NCI-H82 (cell line): Measurements from ENCODE around the gene PTRH1.

Source experiments
- DNase-seq: peaks from one replicate; lab custom pipeline; 2025; lab: John Stamatoyannopoulos, UW

The PTRH1 gene

DNA sequence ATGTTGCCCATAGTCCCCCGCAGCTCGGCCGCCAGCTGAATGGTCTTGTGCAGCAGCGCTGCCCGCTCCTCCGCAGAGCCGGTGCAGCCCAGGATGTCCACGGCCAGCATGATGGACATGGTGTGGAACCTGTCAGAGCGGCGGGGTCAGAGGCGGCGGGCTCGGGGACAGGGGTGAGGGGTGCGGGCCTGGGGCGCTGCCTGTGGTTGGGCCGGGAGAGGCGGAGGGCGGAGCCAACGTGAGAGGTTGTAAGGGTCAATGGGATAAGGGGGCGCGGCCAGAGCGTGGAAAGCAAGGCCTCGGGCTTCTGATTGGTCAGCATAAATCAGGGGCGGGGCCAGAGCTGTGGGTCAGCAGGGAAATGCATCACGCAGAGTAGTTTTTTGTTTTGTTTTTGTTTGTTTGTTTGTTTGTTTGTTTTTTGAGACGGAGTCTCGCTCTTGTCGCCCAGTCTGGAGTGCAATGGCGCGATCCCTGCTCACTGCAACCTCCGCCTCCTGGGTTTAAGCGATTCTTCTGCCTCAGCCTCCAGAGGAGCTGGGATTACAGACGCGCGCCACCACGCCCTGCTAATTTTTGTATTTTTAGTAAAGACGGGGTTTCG, 26.5 kb upstream of the PTRH1 start:
- DNase-seq, result peak; percentile 76

DNA sequence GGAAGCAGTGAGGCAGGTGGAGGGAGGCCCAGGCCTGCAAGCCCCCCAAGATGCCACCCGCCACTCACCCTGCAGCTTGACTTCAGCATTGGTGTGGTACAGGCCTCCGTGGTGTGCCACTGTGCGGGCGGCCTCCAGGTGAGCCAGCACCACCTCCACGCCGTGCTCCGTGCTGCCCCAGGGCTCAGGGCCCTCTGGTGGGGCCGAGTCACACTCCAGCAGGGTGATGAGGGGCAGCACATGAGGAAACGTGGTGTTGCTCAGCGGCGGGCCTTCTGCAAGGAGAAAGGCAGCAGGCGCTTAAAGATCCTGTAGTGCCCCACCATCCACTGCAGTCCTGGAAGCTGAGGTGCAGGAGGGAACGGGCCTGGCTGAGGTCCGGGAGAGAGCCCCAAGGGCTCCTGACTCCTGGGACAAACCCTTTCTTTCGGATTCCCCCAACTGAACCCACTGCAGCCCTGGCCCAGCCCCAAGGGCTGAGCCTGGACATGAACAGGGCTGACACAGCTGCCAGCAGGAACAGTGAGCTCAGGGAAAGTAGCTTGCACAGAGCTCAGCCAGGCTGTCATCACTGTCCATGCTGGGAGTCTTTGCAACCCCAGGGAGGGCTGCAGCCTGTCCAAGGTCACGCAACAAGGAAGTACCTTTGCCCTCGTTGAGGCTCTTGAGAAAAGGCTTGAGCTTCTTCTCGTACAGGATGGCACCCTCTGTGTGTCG, 24.3 kb upstream of the PTRH1 start:
- no peak for DNase-seq

GRCh38 chr9:127738666-127739065, 23.2 kb upstream of the PTRH1 start:
- no peak for DNase-seq

- DNase-seq, result peak; percentile 34
Measured at GRCh38 chr9:127735530-127736185, 20.2 kb upstream of the PTRH1 start.

DNA sequence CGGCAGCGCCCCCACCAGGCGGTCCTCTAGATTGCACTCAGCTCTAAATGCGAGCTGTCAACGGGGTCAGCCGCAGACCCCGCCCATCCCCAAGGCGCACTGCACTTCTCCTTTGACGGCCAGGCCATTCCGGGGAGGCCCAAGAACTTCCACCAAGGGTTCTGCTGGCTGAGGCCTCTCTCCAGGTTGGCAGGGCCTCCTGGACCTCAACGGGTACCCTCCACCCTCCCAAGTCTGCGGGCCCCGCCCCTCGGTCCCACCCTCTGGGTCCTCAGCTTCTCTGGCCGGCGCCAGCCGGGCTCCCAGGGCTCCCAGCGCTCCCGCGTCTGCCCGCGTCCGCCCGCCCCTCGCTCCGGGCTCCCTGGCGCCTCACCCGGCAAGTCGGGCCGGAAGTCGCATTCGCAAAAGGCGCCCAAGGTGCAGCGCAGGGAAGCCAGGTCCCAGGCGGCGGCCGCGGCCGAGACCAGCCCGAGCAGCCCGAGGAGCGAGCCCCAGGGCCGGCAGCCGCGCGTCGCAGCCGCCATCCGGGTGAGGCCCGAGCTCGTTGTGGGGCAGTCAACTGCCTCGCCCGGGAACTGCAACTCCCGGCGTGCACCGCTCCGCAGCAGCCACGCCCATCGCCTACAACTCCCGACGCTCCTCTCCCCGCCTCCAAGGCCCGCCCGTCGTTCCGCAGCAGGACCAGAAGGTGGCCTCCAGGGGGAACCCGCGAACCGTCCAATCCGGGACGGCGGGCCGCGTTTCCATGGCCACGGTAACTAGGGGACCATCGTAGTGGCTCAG, 19.5 kb upstream of the PTRH1 start, which contains the start of gene TOR2A:
Gene TOR2A (minus strand): TSS at position 548 of the 783 bp plus-strand sequence. CDS start 24 bp downstream, at position 524.
- peak; percentile 98 for DNase-seq

DNA sequence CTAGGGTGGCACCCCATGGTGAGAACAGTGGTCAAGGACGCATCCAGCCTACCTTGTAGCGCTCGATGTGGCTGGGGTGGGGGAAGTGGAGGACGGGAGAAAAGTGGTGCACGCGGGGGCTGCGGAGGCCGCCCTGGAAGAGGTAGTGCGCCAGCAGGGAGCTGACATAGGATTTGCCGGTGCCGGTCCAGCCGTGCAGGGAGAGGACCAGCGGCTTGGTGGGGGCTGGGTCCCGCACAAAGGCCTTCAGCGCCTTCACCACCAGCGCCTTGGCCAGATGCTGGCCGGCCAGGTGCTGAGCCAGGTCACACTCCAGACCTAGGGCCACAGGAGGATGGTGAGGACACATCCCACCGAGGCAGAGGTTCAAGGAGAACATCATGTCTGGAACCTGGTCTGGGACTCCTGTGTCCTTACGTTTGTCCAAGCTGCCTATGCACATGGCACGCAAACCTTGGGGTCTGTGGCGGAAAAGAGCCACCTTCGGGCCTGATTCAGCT, 18.8 kb upstream of the PTRH1 start:
- no peak for DNase-seq

DNA sequence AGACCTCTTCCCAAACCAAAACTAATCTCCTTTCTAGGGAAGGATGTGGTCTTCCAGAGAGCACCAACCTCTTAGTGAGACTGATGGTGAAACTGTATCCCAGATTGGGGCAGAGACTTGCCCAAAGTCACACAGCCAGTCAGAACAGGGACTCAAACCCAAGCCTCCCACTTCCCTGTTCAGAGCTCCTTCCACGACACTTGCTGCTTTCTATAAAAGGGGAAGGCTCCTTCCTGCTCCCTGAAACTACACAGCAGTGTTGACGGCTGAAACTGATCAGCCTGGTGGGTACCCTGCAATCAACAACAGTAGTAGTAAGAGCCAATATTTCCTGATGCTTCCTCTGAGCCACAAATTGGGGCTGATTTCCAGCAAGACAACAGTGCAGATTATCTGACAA, 18.2 kb upstream of the PTRH1 start:
- no peak for DNase-seq

DNA sequence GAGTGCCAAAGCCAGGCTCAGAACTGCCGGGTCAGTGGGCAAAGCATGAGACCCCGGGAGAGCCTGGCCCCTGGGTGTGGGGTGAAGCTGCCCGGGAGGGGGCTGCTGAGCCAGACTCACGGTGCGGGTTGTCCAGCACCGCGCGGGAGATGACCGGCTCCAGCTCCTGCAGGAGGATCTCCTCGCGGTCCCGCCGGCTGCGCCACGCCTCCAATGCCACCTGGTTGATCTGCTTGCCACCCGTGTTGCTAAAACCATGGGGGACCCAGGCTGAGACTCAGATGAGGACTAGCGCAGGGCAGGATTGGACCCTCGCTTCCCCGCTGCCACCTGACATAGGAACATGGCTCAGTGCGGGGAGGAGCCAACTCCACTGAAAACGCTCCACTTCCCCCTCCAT, 17.0 kb upstream of the PTRH1 start:
- DNase-seq, result no peak

GRCh38 chr9:127731938-127732337, 16.5 kb upstream of the PTRH1 start:
- DNase-seq, result no peak

- no peak for DNase-seq
Measured at GRCh38 chr9:127730799-127731410, 15.4 kb upstream of the PTRH1 start.

DNA sequence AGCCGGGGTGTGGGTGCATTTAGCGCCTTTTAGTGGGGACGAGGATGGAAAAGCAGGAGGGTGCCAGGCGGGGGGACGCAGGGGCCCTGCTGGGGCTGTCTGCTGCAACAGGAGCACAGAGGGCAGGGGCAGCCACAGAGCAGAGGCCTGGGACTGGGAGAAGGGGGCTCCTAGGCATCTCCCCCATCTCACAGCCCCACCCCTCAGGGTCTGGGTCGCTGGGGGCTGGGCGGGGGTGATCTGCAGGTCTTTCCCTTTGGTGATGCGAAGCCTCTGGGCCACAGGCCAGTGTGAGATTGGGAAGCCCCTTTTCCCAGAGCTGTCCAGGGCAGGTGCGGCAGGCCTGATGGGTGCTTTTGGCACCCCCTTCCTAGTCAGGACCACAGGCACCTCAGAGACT, 14.8 kb upstream of the PTRH1 start:
- no peak for DNase-seq

- DNase-seq, result no peak
Measured at GRCh38 chr9:127729522-127730256, 14.2 kb upstream of the PTRH1 start.

DNA sequence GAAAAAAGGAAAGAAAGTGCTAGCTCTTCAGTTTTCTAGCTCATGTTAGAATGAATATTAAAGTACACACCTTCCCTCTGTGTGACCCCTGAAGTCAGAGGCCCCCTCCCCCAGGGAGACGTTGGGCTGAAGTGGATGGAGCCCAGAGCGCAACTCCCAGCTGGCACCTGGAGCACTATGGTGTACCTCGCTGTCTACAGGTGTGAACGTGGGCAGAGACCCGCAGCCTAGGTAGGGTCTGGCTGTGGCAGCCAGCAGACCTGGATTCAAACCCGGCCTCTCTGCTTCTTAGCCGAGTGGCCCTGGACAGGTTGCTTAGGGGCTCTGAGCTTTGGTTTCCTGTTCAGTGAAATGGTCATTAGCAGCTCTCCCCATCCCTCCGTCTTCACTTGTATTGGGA, 13.3 kb upstream of the PTRH1 start:
- DNase-seq, result no peak

GRCh38 chr9:127726871-127727270, 11.4 kb upstream of the PTRH1 start:
- no peak for DNase-seq

- no peak for DNase-seq
Measured at GRCh38 chr9:127724012-127724411, 8.5 kb upstream of the PTRH1 start.

DNA sequence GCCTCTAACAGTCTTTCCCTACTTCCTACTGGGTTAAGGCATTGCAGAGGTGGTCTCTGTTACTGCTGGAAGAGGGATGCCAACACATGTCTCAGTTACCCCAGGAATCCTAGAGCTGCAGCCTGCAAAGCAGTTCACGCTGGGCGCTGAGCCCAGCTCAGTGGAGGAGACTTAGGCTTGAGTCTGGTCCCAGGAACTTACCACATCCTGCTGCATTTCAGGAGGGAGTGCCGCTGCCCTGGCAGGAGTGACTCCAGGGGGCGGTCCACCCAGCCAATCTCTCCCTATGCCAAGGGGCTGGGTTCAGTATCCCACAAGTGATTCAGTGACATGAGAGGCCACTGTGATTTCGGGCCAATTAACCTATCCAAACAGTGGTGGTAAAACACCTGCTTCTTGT, 8.0 kb upstream of the PTRH1 start:
- no peak for DNase-seq

DNA sequence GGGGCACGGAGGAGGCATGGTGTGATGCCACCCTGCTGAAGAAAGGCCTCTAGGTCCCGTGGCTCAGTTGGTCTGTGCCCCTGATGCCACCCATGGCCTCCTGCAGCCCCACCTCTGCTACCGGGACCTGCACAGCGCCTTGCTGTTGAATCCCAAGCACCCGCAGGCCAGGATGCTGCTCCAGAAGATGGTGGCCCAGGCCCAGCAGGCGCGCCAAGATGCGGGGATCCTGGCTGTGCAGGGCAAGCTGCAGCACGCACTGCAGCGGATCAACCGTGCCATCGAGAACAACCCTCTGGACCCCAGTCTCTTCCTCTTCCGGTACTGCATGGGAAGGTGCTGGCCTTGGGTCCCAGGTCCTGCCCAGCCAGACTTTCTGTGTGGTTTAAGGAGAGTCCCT, 7.5 kb upstream of the PTRH1 start:
- DNase-seq, result no peak

DNA sequence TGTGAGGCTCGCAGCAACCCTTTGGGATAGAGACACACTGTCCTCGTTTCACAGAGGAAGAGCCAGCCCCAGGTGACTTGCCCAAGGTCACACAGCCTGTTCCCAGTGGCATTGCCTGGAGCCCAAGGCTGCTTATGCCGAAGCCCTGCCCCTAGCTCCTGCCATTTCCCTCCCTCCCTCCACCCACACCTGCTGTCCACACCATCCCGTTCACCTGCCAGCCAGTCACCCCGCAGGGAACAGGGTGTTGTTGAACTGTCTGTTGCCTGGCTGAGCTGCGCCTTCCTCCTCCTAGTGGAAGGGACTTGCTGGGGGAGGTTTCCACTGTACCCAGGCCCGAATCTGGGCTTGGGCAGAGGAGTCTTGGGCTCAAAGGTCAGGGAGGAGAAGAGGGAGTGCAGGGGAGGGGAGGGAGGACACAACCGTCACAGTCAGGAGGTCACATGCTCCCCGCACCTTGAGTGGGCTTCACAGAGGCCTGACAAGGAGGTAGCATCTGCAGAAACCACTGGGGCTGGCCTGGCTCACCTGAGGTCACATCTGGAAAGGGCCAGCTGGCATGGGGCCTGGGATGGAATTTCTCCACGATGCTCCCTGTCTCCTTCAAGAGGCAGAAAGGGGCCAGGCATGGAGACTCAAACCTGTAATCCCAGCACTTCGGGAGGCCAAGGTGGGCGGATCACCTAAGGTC, 6.7 kb upstream of the PTRH1 start:
- DNase-seq, result no peak

- no peak for DNase-seq
Measured at GRCh38 chr9:127721391-127721821, 5.9 kb upstream of the PTRH1 start.

- no peak for DNase-seq
Measured at GRCh38 chr9:127720865-127721227, 5.4 kb upstream of the PTRH1 start.
